Measurements from ENCODE around the gene MRPS27.

Gene MRPS27

GRCh38 chr5:72224946-72225463 lies 95.0 kb downstream of the MRPS27 start:
- no peak for TF ChIP-seq SIN3A (IDR thresholded peaks at IDR 0.05; ENCODE audit: borderline replicate concordance, insufficient read depth, low read length)
- TF ChIP-seq FOXP2 (optimal IDR thresholded peaks at IDR 0.05; ENCODE audit: borderline replicate concordance, extremely low read depth, extremely low read length, insufficient read depth): no peak
- no peak for TF ChIP-seq TAF1 (IDR thresholded peaks at IDR 0.05; ENCODE audit: borderline replicate concordance, insufficient read depth, low read length)
- TF ChIP-seq POLR2AphosphoS5 (IDR thresholded peaks at IDR 0.05; ENCODE audit: low read depth, low read length): no peak
- TF ChIP-seq, protein P1, sequence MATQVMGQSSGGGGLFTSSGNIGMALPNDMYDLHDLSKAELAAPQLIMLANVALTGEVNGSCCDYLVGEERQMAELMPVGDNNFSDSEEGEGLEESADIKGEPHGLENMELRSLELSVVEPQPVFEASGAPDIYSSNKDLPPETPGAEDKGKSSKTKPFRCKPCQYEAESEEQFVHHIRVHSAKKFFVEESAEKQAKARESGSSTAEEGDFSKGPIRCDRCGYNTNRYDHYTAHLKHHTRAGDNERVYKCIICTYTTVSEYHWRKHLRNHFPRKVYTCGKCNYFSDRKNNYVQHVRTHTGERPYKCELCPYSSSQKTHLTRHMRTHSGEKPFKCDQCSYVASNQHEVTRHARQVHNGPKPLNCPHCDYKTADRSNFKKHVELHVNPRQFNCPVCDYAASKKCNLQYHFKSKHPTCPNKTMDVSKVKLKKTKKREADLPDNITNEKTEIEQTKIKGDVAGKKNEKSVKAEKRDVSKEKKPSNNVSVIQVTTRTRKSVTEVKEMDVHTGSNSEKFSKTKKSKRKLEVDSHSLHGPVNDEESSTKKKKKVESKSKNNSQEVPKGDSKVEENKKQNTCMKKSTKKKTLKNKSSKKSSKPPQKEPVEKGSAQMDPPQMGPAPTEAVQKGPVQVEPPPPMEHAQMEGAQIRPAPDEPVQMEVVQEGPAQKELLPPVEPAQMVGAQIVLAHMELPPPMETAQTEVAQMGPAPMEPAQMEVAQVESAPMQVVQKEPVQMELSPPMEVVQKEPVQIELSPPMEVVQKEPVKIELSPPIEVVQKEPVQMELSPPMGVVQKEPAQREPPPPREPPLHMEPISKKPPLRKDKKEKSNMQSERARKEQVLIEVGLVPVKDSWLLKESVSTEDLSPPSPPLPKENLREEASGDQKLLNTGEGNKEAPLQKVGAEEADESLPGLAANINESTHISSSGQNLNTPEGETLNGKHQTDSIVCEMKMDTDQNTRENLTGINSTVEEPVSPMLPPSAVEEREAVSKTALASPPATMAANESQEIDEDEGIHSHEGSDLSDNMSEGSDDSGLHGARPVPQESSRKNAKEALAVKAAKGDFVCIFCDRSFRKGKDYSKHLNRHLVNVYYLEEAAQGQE (IDR thresholded peaks at IDR 0.05; ENCODE audit: insufficient read depth in 1 of 2, low read depth in 2 of 2, low read length in 2 of 2): no peak

- TF ChIP-seq FOXP2 (optimal IDR thresholded peaks at IDR 0.05; ENCODE audit: borderline replicate concordance, extremely low read depth, extremely low read length, insufficient read depth): no peak
Observed at GRCh38 chr5:72223371-72223770, 96.7 kb downstream of the MRPS27 start.

GRCh38 chr5:72222521-72222920 lies 97.5 kb downstream of the MRPS27 start:
- no peak for TF ChIP-seq FOXP2 (optimal IDR thresholded peaks at IDR 0.05; ENCODE audit: borderline replicate concordance, extremely low read depth, extremely low read length, insufficient read depth)
- no peak for TF ChIP-seq SIN3A (IDR thresholded peaks at IDR 0.05; ENCODE audit: borderline replicate concordance, insufficient read depth, low read length)
- TF ChIP-seq, protein P1 (IDR thresholded peaks at IDR 0.05; ENCODE audit: insufficient read depth in 1 of 2, low read depth in 2 of 2, low read length in 2 of 2): no peak
- no peak for TF ChIP-seq POLR2AphosphoS5 (IDR thresholded peaks at IDR 0.05; ENCODE audit: low read depth, low read length)
- no peak for TF ChIP-seq TAF1 (IDR thresholded peaks at IDR 0.05; ENCODE audit: borderline replicate concordance, insufficient read depth, low read length)

DNA sequence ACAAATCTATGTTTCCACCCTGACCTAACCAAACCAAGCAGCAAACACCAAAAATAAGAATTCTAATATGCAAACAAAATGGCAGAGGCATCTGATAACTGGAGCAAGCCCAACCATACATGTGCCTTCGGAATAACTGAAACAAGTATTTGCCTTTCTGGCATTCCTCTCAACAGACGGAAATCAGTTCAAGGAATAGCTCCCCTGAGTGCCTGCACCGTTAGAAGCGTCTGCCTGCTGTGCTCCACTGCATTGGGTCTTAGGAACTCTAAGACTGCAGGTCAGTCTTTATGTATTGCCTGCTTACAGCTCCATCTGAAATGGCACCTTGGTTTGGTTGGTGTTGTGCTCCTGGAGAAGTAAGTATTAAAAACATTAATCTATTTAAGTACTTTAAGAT lies 98.5 kb downstream of the MRPS27 start:
- no peak for TF ChIP-seq POLR2AphosphoS5 (IDR thresholded peaks at IDR 0.05; ENCODE audit: low read depth, low read length)
- TF ChIP-seq, protein P1 (IDR thresholded peaks at IDR 0.05; ENCODE audit: insufficient read depth in 1 of 2, low read depth in 2 of 2, low read length in 2 of 2): no peak
- no peak for TF ChIP-seq SIN3A (IDR thresholded peaks at IDR 0.05; ENCODE audit: borderline replicate concordance, insufficient read depth, low read length)
- TF ChIP-seq FOXP2 (optimal IDR thresholded peaks at IDR 0.05; ENCODE audit: borderline replicate concordance, extremely low read depth, extremely low read length, insufficient read depth): no peak
- TF ChIP-seq TAF1 (IDR thresholded peaks at IDR 0.05; ENCODE audit: borderline replicate concordance, insufficient read depth, low read length): no peak

- TF ChIP-seq SIN3A (IDR thresholded peaks at IDR 0.05; ENCODE audit: borderline replicate concordance, insufficient read depth, low read length) (no peak), POLR2AphosphoS5 (IDR thresholded peaks at IDR 0.05; ENCODE audit: low read depth, low read length) (no peak), TAF1 (IDR thresholded peaks at IDR 0.05; ENCODE audit: borderline replicate concordance, insufficient read depth, low read length) (no peak), FOXP2 (optimal IDR thresholded peaks at IDR 0.05; ENCODE audit: borderline replicate concordance, extremely low read depth, extremely low read length, insufficient read depth) (no peak)
- TF ChIP-seq, protein P1 (IDR thresholded peaks at IDR 0.05; ENCODE audit: insufficient read depth in 1 of 2, low read depth in 2 of 2, low read length in 2 of 2): no peak
Observed at GRCh38 chr5:72221099-72221498, 98.9 kb downstream of the MRPS27 start.
